NCI-H524 treated with DMSO at 0.1 percent for 48 hours (cell line): Measurements from ENCODE around the gene BANK1.

ENCODE experiments used
- DNase-seq: peaks from one replicate; lab custom pipeline; 2025; lab: John Stamatoyannopoulos, UW

Gene BANK1

DNA sequence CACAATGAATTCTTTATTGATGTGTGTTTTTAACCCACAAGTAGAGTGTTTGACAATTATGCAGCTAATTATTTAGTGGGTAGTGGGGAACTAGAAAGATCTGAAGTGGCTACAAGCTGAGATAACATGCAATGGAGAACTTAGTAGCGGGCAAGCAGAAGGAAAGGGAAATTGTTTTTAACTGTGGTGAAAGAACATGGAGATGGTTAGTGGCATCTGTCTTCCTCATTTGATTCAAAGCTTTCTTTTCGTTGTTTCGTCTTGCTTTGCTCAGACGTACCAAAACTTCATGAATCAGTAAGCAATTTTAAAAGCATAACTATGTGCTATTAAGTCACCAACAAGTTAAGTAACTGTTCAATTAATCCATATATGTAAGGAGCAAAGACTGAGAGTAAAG, 169.9 kb downstream of the BANK1 start:
- no peak for DNase-seq

DNA sequence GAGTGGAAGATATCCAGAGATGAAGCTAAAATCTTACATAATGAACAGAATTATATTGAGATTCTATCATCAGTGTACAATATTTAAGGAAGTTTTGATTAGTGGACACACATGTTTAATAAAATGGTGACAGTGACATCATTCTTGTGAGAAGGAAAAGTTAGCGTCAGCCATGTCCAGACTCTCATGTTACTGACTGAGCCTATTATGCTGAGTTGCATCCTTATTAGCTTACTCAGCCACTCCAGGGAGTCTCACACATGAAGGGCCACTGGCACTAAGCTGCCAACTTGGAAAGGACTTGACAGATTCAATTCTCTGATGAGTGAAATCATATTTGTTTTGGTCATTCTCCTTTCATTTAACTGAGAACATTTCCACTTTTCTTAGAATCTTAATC, 170.6 kb downstream of the BANK1 start:
- DNase-seq: no peak

DNA sequence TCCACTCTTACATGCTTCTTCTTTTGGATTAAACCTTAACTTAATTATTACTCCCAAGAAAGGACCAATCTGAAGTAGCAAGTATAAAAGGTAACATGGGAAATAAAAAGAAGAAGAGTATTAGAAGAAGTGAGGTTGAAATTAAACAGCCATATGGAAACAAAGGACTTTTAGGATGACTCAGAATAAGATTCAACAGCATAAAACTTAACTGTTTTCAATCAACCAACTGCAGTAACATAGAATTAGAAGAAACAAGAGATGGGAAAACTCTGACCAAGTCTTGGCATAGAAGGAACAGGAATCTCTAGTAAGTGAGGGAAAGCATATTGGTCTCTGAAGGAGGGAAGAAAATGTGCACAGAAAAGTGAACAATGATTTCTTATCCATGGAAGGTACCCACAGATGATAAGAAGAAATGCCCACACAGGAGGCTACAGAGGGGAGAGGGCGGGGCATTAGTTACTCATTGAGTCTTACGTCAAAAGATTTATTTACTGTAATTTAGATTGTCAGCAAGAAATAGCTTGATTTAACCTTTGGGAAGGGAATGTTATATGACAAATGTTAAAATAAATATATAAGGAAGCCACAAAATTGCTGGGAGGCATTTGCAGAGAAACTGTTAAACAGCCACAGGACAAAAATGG, 177.3 kb downstream of the BANK1 start:
- no peak for DNase-seq

DNA sequence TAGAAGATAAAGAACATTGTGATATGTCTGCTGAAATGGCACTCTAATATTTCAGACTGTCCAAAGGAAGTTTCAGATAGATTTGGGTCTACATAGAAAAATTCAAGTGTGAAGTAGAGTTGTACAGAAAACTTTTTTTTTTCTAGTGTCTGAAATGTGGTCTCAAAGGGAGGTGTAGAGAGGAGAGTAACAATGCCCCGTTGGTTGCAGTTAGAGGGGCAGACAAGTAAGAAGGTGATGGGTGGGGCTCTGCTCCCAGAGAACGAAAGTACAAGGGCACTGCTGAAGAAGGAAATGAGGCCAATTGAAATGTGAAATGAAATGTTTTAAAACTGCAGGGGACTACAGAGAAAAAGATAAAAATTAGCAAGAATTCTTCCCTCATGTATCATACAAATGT, 177.8 kb downstream of the BANK1 start:
- DNase-seq: no peak

DNA sequence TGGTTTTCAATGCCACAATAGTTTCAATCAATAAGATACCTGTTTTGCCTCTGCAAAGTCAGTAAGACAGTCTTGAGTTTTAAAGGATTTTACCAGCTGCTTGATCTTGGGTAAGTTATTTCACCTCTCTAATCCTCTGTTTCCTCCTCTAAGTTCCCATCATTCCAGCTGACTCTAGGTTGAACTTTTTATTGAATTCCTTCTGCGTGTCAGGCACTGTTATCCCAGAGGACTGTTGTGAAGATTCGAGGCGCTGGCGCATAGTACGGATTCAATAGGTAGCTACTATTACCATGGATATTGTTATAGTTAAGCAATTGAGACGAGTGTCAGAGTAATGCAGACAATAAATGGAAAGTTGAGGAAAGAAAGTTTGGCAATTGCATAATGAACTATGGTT, 179.4 kb downstream of the BANK1 start:
- no peak for DNase-seq

DNA sequence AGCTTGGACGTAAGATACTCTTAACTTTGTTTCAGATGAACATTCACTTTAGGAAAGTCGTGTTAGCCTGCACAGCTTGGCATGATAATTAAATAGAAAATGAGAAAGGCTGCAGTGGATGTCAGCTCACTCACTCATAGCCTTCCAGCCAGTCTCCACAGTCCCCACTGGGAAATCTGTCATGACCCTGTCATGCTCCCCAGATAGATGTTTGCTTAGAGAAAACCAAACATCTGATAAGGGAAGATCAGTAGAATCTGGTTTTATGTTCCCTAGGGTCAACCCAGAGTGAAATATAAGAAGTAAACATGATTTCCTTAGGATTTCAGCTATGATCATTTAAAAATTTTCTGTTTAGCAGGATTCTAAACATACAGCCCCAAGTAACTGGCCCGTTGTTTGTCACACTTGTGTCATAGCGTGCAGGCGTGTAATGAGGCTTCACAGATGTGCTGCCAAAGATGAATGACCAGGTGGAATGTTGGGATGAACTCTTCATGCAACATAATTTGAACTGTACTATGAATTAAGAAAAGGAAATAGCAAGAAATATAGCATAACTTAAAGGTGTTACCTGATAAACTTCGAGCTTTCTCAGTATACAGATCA, 180.1 kb downstream of the BANK1 start:
- no peak for DNase-seq

DNA sequence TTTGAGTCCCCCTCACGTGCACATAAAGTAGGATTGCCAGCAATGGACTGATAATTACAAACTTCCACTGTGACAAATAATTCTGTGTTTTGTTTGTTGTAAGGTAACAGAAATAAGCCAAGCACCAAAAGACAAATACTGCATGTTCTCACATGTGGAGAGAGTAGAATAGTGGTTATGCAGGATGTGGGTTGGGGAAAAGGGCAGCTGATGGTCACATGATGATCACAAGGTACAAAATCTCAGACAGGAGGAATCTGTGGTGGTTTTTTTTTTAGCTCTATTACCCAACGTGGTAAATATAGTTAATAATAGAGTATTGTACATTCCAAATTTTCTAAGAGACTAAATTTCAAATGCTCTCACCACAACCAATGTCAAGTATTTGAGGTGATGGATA, 182.3 kb downstream of the BANK1 start:
- no peak for DNase-seq

DNA sequence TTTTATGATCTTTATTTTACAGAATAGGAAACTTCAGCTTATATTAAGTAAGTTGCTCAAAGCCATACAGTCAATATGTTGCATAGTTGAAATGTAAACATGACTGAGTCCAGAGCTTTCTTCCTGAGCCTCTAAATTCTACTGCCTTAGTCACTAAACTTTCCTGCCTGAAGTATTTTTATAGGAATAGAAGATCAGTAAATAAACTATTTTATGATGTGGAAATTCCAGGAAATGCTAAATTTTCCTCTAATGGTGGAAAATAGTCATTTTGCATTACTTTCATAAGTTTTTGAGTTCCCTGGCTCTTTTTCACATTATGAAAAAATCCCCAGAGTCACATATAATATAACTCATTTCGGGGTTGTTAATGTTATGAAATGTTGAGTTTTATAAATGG, 182.8 kb downstream of the BANK1 start:
- DNase-seq: no peak

DNA sequence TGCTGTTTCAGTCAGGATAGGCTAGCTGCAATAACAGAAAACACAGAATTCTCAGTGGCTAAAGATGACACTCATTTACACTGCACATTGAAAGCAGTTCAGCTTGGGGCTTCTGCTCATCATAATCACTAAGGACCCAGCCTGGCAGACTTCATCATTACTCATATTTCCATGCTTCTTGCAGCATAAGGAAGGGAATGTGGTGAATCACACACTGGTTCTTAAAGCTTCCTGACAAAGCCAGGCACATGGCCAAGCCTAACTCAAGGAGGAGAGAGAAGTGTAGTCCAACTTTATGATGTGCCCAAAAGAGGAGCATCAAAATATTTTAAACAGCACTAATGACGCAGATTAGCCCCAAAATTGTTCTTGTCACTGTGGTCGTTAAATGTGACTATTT, 186.5 kb downstream of the BANK1 start:
- no peak for DNase-seq

DNA sequence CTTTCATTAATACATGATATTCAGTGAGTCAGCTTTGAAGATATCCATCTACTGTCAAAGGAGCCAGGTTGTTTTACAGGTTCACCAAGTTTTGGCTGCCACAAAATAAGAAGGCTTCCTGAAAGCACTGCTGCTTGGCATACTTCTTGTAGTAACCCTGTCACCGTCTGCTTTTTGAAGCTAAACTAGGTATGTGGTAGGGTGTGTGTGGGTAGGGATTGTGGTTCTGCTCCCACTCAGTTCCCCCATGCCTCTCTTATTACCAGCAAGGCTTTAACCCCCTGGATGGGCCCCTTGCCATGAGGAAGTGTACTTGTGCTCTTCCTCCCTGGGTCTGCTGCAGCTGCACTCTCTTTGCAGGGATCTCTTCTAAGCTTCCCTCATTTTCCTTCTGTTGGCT, 191.2 kb downstream of the BANK1 start:
- DNase-seq: no peak

DNA sequence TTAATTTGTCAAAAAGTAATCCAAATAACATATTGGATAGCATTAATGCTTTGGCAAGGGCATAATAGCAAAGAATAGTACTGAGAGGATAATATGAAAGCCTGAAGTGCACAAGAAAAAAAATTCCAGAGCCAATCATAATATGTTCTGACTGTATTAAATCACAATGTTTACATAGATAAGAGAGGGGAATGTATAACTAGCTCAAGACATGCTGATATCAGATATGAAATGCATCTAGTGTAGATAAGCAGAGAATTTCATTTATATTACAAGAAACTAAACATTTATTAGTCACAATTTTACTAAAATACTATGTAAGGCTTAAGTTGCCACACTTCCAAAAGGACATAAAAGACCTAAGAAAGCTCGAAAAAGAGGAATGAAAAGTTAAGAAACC, 193.3 kb downstream of the BANK1 start:
- no peak for DNase-seq

DNA sequence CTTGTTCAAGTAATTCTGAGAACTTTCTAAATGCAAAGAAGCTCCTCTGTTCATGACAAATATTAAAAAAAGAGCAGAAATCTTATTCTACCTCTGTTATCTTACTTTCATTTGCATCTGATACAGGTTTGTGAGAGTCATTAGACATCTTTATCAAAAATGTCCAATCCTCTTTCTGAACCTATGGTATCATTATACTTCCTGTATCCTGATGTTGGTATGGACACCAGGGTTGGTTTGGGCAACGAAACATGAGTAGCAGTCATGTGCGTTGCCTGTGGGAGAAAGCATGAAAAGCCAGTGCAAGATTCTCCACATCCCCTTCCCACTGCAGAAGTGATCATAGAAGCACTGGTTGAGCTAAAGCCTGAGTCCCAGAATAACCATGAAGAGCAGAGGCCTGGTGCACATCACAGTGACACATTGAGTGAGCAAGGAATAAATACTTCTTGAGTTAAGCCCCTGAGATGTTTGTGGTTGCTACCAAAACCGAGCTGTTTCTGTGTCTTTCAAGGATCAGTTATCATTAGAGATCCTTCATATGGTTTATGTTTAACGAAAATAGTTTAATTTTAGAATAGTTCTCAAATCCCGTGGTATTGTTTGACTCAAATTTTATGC, 197.2 kb downstream of the BANK1 start:
- DNase-seq: no peak

DNA sequence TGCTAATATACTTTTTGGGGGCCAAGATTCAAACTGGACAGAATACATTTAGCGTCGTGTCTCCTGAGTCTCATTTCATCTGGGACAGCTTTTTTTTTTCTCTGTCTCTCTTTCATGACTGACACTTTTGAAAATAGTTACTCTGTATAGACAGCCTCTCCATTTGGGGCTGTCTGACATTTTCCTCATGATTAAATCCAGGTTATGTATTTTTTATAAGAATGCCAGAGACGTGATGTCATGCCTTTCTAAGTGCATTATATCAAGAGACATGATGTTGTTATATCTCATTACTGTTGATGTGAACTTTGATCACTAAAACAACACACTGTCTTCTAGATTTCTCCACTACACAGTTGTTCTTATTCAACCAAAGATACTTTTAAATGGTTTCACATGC, 199.0 kb downstream of the BANK1 start:
- no peak for DNase-seq

DNA sequence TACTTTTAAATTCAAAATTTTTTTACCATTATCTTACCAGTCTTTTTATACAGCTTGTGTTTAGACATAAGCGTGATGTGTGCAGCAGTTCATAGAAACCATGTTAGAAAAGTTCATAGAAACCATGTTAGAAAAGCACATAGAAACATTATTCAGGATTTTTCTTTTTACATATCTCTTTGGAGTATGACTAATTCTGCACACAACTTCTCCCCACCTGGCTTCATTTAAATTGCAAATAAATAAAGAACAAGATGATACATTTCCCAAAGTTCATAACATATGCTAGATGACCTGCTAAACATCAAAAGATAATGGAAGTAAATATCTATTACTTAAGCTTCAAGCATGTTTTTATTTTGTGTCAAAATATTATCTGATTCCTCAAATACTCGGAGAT, 201.9 kb downstream of the BANK1 start:
- DNase-seq: no peak

DNA sequence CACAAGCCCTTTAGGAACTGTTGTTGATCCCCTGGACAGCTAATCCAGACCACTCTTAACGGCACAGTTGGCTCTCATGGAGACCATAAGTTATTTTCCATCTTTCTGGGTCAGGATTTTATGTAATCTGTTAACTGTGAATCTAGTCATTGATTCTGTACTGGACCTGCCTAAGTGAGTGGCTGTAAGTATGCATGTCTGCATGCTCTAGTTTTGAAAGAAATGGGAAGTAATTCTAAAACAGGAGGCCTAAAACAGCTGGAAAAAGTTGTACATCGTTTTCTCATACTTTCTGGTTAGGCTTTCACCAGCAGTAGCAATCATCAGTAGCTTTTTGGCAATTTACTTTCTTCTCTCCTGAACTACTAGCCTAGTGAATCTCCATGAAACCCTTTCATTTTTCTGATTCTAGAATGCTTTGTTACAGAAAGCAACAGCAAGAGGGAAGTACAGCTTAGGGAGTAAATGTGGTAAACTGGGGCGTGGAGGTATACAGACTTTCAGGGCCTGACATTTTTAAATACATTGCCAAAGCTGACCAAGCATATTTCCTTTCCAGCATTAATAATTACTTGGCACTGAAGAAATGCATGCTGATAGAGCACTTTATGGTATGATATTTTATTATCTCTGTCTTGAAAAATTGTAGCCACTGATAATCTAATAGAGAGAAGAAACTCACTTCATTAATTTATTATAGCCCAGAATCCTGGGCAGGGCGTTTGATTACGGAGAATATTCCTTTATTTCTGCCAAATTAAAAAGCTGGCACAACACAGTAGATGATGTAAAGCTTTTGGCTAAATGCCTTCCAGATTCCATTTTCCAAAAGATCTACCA, 202.7 kb downstream of the BANK1 start:
- DNase-seq: no peak

DNA sequence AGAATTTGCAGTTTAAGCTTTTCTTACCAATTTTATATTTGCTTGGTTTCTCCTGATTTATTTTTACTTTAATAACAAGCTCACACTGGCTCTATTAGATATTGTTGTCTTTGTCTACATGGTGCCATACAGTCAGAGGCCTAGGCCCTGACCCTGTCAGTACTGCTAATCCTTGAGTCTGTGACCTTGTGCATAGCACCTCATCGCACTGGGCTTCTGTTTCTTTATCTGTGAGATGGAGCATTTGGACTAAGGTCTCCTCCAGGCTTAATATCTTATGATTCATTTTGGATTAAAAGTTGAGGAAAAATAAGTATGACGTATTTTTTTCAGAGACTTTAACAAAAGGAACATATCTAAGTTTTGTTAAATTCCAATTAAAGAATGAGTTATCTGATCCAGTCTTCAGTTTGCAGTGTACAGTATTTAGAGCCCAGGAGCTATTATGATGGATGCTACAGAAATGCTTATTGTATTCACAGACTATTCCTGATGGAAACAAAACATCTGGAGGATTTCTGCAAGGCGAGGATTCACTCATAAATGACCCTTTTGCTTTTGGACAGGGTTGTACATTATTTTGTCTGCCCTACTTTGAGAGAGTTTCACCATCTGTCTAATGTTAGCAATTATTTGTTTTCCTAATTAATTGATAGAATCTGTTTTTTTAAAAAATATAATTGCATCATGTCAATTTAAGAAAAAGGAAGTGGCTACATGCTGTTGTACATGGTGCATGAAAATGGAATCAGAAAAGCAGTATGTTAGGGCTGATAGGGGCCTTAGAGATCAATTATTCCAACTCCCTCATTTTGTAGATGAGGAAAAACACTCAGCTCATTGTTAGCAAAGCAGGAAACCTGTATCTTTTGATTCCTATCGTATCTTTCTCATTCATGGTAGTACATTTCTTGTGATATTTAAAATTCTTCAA, 203.6 kb downstream of the BANK1 start:
- no peak for DNase-seq

DNA sequence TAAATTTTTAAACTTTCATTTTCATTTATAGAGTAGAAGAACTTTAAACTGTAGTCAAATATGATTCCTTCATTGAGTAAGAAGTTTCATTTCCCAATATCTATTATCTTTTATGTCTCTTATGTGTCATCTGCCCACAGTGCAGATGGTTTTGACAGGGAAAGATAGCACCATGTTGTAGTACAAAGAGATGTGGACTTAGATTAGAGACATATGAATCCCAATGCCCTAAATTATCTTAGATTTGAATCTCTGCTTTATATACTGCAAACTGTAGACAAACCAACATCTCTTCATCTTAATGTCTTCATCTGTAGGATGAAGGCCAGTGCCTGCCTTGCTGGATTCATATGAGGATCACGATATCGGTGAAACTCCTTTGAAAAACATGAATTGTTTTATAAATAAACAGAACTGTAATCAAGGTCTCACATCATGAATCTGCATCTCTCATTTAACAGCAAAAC, 217.5 kb downstream of the BANK1 start:
- DNase-seq: no peak

DNA sequence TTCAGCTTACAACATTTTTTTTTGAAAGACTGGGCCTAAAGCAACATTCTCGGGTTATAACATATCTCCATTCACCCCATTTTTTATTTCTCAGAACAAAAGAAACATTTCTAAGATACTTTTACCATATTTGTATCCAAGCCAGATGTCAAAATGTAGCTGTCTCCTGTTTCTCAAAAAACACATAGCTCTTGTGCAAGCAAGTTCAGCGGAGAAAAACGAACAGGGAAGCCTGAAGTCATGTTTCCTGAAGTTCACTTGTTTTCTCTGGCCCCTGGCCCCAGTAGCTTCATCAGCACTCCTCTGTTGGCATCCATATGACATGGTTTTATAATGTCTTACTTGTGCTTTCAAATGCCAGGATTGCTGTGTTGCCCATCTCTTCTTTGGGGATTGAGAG, 218.2 kb downstream of the BANK1 start:
- no peak for DNase-seq

DNA sequence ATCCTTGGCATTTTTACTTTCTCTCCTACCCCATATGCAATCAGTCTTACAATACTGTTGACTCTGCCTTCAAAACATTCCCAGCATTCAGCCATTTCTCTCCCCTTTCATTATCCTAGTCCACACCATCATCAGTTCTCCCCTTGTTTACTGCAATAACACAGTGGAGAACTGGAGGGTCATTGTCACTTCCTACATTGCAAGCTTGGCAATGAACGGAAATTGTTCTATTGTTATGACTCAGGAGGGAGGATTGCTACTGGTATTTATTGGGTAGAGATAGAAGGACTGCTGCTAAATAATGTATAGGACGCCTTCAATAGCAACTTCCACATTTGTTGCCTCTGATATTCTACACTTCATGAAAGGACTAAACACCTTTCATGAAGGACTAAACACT, 231.8 kb downstream of the BANK1 start:
- DNase-seq: no peak

DNA sequence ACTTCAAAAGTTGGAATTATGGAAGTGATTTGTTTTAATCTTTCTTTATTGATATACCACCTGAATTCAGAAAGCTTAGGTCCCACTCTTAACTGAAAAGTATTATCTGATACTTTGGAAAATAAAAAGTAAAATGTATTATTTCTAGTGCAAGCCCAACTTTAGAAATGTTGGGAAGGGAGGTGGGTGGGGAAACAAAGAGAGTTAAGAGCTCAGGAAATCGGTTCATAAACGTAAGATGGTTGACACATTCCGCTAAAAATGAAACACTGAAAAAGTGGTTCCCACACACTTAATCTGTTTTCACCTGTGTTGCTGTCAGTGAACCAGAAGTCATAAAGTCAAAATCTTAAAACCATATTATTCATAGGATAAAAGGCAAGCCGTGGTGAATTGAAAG, 237.4 kb downstream of the BANK1 start:
- DNase-seq: no peak

DNA sequence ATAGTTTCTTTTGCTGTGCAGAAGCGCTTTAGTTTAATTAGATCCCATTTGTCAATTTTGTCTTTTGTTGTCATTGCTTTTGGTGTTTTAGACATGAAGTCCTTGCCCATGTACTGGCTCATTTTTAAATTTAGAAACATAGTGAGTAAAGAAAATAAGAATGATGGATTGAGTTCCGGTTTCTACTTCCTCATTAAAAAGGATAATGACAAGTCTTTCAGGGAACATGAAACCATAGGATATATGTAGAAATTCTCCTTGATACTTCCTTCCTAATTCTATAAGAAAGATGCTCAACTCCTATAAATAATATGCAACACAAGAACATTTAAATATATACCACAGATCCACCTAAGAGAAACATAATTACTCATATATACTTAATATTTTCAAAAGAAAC, 240.9 kb downstream of the BANK1 start:
- no peak for DNase-seq

DNA sequence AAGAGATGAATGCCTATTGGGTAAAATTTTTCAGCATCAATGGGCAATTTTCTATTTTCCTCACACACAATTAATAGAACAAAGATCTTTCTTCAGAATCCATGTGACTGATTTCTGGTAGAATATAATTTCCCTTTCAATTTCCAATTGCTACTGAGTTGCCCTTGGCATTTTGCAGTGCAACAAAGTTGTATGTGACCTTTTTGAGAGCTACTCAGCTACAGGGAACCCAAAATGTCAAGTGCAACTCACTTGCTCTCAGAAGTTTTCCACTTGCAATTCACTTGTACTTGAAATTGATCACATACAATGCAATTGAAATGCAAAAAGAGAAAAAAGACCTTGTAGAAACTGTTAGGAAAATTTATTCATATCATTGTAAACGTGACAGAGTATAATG, 245.5 kb downstream of the BANK1 start:
- DNase-seq: no peak
